Tongue (tissue), 2 donors: Measurements from ENCODE around the gene ZNF804A. TPM values are rescaled to one million over a fixed set of nuclear protein-coding genes. Genes with fewer than 3 reads are reported as not detected.
A peak's percentile ranks its signal among the peaks of the same experiment; 100 is the strongest.

Experiments
- DNase-seq: peaks from one replicate; pipeline ENCODE4 v3.0.0-alpha.2; 2015
- total RNA-seq: library from RNA; depleted of rRNA; stranded (reverse); fragments of >200 nt; gene quantifications from one replicate; pipeline ENCODE4 v1.2.3, GENCODE V29; 2014

Gene ZNF804A
- total RNA-seq, 1 donor from 2014 or later: 0.41 TPM

DNA sequence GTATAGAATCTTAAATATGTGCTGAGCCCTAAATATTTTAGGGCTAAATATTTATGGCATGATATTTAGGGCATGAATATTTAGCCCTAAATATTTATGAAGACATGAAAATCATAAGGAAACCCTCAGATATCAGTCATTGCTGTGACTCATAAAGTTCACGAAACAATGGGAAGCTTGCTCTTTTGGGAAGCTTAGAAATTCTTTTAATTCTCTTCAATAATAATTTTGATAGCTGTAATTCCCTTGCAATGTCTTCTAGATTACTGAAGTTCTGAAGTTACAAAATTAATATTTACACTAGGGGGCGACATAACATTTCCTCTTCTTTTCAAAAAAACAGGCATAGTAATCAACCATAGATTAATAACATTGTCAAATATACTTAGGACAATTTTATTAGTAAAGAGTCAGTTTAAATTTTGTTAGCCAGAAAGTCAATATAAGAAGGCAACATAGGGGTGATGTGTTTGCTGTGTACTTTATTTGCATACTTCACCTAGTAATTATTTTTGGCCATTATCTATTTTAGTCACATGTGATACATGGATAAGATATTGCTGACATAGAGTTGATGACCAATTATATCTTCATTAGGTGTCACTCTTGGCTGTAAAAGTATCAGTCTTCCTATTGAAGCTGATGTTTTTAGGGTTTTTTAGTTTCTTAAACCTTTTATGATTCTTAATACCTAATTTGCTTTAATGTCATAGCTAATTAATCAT, 13.2 kb downstream of the ZNF804A start:
- peak; percentile 43 for DNase-seq

DNA sequence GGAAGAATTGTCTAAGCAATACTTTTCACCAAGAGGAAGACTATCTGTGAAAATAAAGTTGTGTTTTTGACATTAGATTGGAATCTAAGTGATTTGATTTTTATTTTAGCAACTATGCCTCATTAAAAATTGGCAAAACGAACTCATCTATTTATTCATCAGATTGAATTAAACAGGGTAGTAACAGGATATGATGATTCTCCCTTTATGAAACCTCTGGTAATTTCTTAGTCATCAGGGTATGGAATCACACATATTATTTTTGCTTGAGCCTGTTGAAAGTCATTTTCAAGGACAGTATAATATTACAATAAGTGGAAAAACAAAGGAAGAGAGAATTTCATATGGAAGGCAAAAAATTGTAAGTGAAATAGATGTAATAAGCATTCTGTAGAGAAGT, 22.0 kb downstream of the ZNF804A start:
- no peak for DNase-seq

DNA sequence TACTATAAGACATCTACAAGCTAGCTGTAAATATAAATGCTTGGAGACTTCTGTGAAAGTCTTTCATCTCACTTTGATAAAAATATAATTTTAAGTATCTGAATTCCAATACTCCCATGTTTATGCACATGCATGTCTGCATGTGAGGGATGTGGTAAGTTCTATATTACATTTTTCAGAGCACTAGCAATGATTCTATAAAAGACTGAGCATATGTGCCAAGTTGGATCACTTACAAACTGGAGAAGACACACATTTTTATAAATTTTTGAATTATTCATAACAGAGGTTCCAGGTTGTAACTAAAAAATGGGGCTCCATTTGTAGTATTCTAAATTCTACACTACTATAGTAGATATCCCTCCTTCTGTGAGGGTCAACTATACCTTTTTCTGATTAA, 26.0 kb downstream of the ZNF804A start:
- DNase-seq: no peak

- DNase-seq: no peak
Observed at GRCh38 chr2:184628051-184628450, 29.7 kb downstream of the ZNF804A start.

DNA sequence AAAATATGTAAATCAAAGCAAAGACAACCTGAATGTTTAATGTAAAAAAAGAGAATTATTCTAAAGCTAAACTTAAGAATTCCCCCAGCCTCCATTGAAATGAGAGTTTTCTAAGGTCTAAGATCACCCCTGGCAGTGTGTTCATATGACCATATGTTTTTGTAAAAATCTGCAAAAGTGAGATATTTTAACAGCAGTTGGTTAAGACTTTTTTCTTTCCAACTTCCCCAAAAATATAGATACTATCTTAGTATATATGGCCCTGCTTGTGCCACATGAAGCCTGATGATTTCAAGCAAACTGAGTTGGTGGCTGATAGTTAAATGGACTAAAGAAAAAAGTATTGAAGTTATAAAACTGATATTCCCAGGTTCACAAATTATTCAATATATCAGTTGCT, 35.4 kb downstream of the ZNF804A start:
- DNase-seq: no peak

DNA sequence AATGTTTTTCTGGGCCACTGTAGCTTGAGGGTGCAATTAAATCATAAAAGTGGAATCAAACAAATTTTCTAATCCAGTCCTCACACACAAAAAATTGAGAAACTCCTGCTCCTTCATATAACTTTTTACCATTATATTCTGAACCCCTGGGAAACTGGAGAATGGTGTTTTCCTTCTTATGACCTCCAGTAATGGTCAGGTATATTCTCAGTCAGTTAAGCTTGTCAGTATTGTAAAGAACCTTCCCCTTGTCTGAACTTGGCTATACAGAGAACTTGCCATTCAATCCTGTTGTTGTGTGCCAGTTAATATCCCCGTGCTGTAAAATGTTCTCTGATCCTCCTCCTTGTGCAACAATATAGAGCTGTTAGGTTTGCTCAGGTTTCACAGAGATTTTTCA, 39.5 kb downstream of the ZNF804A start:
- no peak for DNase-seq

- peak; percentile 18 for DNase-seq
Observed at GRCh38 chr2:184644685-184645084, 46.4 kb downstream of the ZNF804A start.

DNA sequence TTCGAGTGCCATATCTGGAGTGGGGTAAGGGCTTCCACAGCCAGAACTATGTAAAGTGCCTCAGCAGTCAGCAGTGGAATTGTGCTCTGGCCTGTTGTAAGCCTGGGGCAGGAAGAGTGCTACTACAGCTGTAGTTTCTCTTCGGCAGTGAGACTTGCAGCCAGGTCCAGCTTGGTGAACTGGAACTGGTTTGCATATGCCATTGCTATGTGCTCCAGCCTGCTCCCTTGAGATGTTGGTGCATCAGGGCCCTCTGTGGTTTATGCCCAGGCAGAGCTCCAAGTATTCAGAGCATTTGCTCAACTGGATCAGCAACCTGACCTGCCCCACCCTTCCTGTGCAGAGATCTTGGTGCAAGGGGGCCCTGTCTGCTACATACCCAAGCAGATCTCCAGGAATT, 47.8 kb downstream of the ZNF804A start:
- peak; percentile 16 for DNase-seq

DNA sequence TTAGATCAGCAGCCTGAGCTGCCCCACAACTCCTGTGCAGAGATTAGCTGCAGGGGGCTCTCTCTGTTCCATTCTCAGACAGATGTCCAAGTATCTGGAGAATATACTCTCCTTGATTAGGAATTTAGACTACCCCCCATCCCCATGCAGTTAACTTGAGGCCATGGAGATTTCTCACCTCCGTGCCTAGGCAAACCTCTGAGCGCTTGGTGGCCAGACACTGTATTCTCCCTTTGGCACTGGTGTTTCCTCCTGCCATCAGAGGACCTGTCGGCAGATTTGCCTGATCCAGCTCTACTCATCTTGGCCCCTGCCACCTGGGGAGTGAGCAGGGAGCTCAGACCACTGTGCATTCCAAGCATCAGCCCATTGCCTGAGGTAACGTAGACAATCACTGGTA, 48.3 kb downstream of the ZNF804A start:
- no peak for DNase-seq

GRCh38 chr2:184654945-184655344, 56.6 kb downstream of the ZNF804A start:
- no peak for DNase-seq

- DNase-seq: no peak
Observed at GRCh38 chr2:184677171-184677570, 78.8 kb downstream of the ZNF804A start.

DNA sequence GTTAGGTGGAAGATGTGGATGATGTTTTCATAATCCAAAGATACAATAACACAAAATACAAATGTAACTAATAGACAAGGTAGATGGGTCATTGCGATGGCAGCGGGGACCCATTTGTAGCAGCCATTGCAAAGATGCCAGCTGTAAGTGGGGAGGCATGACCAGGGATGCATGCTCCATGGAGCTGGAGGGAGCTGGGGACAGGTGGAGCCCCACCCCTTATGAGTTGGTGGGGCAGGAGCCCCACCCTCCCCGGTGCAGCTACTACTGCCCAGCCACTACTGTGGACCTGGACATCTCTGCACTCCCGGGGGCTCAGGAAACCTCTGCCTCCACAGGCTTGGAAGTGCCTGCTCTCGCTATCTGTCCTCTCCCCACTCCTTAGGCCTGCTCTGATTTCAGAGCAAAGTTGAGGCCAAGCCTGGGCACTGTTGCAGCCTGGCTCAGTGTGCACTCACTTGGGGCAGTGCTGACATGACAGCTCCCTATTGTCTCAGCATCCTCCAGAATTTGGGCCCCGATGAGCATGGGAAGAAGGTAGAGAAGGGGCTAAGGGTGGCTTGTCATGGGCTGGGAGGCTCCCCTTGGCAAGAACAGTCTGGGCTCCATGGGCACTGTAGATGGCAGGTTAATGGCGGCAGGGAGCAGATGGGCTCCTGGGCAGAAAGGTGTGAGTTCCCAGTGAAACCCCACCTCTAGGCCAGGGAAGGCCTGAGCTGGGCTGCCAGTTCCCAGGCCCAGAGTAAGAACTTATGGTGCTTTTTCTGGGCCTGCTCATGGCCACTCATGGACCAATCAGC, 81.1 kb downstream of the ZNF804A start:
- DNase-seq: no peak

- no peak for DNase-seq
Observed at GRCh38 chr2:184680825-184681224, 82.5 kb downstream of the ZNF804A start.

- DNase-seq: no peak
Observed at GRCh38 chr2:184681642-184682321, 83.5 kb downstream of the ZNF804A start.

DNA sequence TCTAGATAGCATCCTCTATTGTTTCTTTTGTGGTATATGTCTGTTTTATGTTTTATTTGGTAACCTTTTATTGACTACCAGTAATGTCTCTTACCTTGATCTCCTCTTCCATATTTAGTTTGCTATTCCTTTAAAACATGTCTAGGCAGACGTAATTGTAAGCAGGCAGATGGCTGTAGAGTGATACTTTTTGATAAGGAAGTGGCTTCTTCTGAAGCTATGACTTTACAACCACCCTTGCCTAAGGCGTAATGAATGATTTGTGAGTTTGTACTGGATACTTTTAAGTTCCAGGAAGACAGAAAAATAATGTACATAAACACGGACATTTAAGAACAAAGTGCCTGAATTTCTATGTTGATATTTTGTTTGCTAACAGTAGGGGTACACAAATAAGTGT, 85.6 kb downstream of the ZNF804A start:
- no peak for DNase-seq

- DNase-seq: no peak
Observed at GRCh38 chr2:184685999-184686841, 87.9 kb downstream of the ZNF804A start.

DNA sequence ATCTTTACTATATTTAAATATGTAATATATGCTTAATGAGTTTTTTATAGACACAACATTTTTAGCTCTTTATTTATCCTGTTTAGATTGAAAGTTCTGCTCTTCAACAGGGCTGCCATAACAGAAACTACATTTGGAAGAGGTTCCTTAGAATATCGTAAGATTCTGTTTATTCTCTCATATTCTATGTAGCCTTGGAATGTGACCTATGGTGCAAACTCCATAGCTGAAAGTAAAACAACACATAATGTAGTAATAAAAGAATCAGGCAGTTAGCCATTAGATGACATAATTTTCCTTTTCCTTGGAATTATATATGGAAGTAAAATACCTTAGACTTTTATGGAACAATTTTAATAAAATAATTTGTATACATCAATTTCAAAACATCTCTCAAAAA, 91.3 kb downstream of the ZNF804A start:
- peak; percentile 61 for DNase-seq

- DNase-seq: peak; percentile 72
Observed at GRCh38 chr2:184692141-184692734, 93.9 kb downstream of the ZNF804A start.

- DNase-seq: no peak
Observed at GRCh38 chr2:184696644-184697043, 98.3 kb downstream of the ZNF804A start.

GRCh38 chr2:184698476-184698875, 100.1 kb downstream of the ZNF804A start:
- DNase-seq: no peak

DNA sequence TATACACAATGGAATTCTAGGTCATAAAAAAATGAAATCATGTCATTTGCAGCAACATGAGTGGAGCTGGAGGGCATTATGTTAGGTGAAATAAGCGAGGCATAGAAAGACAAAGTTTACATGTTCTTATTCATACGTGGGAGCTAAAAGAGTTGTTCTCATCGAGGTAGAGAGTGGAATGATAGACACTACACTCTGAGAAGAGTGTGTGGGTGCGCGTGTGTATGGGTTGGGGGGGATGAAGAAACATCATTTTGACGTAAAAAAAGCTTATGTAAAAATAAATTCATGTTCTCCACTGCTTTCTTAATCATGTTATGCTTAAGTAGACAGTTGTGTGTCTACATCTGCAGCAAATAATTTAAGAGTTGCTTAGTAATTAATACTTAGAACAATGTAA, 123.6 kb downstream of the ZNF804A start:
- DNase-seq: no peak

GRCh38 chr2:184727813-184728212, 129.5 kb downstream of the ZNF804A start:
- no peak for DNase-seq
